Measurements from ENCODE around the gene CATSPER4. TPM values are rescaled to one million over a fixed set of nuclear protein-coding genes. Genes with fewer than 3 reads are reported as not detected.

The CATSPER4 gene
- total RNA-seq, 1 experiment from 2014 or later, result 0.20 TPM

- no peak overlapping the region for H3K4me3 Mint-ChIP-seq (ENCODE audit: unreplicated experiment)
- POLR2A ChIA-PET, result no interaction called here
Measured at GRCh38 chr1:26159743-26160039, 30.7 kb upstream of the CATSPER4 start.

DNA sequence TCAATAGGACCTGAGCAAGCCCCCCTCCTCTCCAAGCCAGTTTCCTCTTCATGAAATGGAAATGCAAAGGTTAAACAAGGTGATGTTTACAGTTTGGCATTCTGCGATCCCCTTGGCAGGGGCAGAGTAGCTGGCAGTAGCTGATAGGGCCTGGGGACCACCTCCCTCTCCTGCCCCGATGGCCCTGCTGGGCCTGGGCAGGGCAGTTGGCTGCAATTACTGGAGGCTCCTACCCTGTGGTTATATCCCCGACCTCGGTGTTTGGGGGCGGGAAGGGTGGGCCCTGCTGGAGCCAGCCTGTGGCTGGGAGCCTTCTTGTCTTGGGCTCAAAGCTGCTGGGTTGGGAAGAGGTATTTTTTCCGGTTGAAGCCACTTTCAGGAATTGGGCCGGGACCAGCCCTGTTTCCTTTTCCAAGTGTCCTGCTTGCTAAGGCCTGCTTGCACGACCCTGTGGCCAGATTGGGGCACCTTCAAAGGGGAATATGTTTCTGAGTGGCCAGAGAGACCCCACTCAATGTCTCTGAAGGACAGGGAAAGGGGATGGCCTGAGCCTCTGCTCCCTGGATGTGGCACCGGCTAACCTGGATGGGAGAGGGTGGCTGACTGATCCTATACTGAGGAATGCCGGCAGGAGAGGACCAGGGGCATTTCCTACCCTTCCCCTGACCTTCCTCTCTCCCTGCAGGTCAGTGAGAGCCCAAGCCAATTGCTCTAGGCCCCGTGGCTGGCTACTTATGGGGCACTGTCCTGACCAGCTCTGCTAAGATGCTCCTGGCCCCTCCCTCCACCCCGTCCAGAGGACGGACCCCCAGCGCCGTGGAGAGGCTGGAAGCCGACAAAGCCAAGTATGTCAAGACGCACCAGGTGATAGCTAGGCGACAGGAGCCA, 29.6 kb upstream of the CATSPER4 start:
- no peaks in the 10 kb centered on the region for H3K36me3 ChIP-seq (ENCODE audit: control insufficient read depth, insufficient read depth, low read length)
- Mint-ChIP-seq H3K4me1 (ENCODE audit: low read depth, unreplicated experiment) (peaks cover 14% of the 10 kb centered on the region), H3K36me3 (ENCODE audit: insufficient read depth, unreplicated experiment) (no peaks in the 10 kb centered on the region), H3K27ac (ENCODE audit: unreplicated experiment) (no peak overlapping the region), H3K27me3 (ENCODE audit: insufficient read depth, unreplicated experiment) (no peaks in the 10 kb centered on the region), H3K4me3 (ENCODE audit: unreplicated experiment) (peak overlapping the region; percentile 72), H3K9me3 (ENCODE audit: unreplicated experiment) (no peaks in the 10 kb centered on the region)
- no peaks in the 10 kb centered on the region for H3K9me3 ChIP-seq
- H3K27me3 ChIP-seq (replicated peaks; ENCODE audit: control insufficient read depth, insufficient read depth, low read length), result no peaks in the 10 kb centered on the region
- no TSS peak for BruUV-seq (replicated peaks)
- no peak for DNase-seq
- H3K4me1 ChIP-seq, result peaks cover 29% of the 10 kb centered on the region
- ChIA-PET CTCF (interaction anchor here (1.2 to 2.1 kb wide), 2 partner anchors 16 to 124 kb away, joined by 5 to 13 read pairs; no protein-coding TSS in a partner anchor), POLR2A (interaction anchor here (0.6 kb wide), 1 partner anchor 186 kb away, joined by 5 read pairs; no protein-coding TSS in a partner anchor)
- no peak for TF ChIP-seq CTCF (IDR thresholded peaks at IDR 0.05; ENCODE audit: insufficient read depth in 1 of 2, low read depth in 1 of 2, low read length in 1 of 2, severe bottlenecking in 1 of 2, unreplicated experiment in 1 of 2)
- intact Hi-C loops (cut with micrococcal nuclease; ENCODE audit: unreplicated experiment), result loop anchor here (1.0 to 5.0 kb wide), 2 partner anchors 15 to 123 kb away; no protein-coding TSS in a partner anchor
- H3K4me3 ChIP-seq (ENCODE audit: low read depth, low read length), result peak overlapping the region; percentile 53

More at GRCh38 chr1:26159743-26160039, 30.7 kb upstream of the CATSPER4 start:
- no peak for TF ChIP-seq CTCF (IDR thresholded peaks at IDR 0.05; ENCODE audit: insufficient read depth in 1 of 2, low read depth in 1 of 2, low read length in 1 of 2, severe bottlenecking in 1 of 2, unreplicated experiment in 1 of 2)
- Mint-ChIP-seq H3K27me3 (ENCODE audit: insufficient read depth, unreplicated experiment) (no peaks in the 10 kb centered on the region), H3K9me3 (ENCODE audit: unreplicated experiment) (no peaks in the 10 kb centered on the region), H3K36me3 (ENCODE audit: insufficient read depth, unreplicated experiment) (no peaks in the 10 kb centered on the region), H3K4me1 (ENCODE audit: low read depth, unreplicated experiment) (peaks cover 10% of the 10 kb centered on the region), H3K27ac (ENCODE audit: unreplicated experiment) (no peak overlapping the region)
- no TSS peak for BruUV-seq (replicated peaks)
- no peak for DNase-seq
- intact Hi-C loops (cut with micrococcal nuclease; ENCODE audit: unreplicated experiment), result loop anchor here (5.0 kb wide), 1 partner anchor 122 kb away; no protein-coding TSS in a partner anchor
- H3K27me3 ChIP-seq (replicated peaks; ENCODE audit: control insufficient read depth, insufficient read depth, low read length), result no peaks in the 10 kb centered on the region
- H3K4me3 ChIP-seq (ENCODE audit: low read depth, low read length), result no peak overlapping the region
- H3K4me1 ChIP-seq, result peaks cover 29% of the 10 kb centered on the region
- H3K9me3 ChIP-seq, result no peaks in the 10 kb centered on the region
- CTCF ChIA-PET, result interaction anchor here (1.6 kb wide), 1 partner anchor 10 kb away, joined by 5 read pairs; the partner anchor contains the start of gene ZNF593
- no peaks in the 10 kb centered on the region for H3K36me3 ChIP-seq (ENCODE audit: control insufficient read depth, insufficient read depth, low read length)

DNA sequence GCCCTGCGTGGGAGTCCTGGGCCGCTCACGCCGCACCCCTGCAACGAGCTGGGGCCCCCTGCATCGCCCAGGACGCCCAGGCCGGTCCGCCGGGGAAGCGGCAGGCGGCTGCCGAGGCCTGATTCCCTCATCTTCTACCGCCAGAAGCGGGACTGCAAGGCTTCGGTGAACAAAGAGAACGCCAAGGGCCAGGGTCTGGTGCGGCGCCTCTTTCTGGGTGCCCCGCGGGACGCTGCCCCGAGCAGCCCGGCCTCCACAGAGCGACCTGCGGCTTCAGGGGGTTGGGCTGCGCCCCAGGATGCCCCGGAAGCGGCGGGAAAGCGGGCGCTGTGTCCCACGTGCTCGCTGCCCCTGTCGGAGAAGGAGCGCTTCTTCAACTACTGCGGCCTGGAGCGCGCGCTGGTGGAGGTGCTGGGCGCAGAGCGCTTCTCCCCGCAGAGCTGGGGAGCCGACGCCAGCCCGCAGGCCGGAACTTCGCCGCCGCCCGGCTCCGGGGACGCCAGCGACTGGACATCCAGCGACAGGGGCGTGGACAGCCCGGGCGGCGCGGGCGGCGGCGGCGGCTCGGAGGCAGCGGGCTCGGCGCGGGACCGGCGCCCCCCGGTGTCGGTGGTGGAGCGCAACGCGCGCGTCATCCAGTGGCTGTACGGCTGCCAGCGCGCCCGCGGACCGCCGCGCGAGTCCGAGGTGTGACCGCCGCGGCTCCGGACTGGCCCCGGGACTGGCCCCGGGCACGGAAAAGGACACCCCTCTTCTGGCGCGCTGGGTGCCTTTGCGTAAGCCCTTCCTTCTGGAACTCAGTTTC, 28.8 kb upstream of the CATSPER4 start:
- H3K4me3 ChIP-seq (ENCODE audit: low read depth, low read length), result peak overlapping the region; percentile 53
- intact Hi-C loops (cut with micrococcal nuclease; ENCODE audit: unreplicated experiment), result loop anchor here (1.0 to 5.0 kb wide), 2 partner anchors 16 to 124 kb away; no protein-coding TSS in a partner anchor
- H3K9me3 Mint-ChIP-seq (ENCODE audit: unreplicated experiment), result no peaks in the 10 kb centered on the region
- no peaks in the 10 kb centered on the region for H3K27me3 ChIP-seq (replicated peaks; ENCODE audit: control insufficient read depth, insufficient read depth, low read length)
- peak in 1 of 2 experiments; percentile 18 for TF ChIP-seq CTCF (IDR thresholded peaks at IDR 0.05; ENCODE audit: insufficient read depth in 1 of 2, low read depth in 1 of 2, low read length in 1 of 2, severe bottlenecking in 1 of 2, unreplicated experiment in 1 of 2)
- BruUV-seq (replicated peaks), result TSS peak; percentile 29
- no peaks in the 10 kb centered on the region for H3K27me3 Mint-ChIP-seq (ENCODE audit: insufficient read depth, unreplicated experiment)
- peak; percentile 59 to 80 for DNase-seq
- peak overlapping the region; percentile 72 for H3K4me3 Mint-ChIP-seq (ENCODE audit: unreplicated experiment)
- H3K4me1 Mint-ChIP-seq (ENCODE audit: low read depth, unreplicated experiment), result peaks cover 14% of the 10 kb centered on the region
- POLR2A ChIA-PET, result interaction anchor here (0.6 kb wide), 1 partner anchor 185 kb away, joined by 5 read pairs; no protein-coding TSS in a partner anchor
- H3K4me1 ChIP-seq, result peaks cover 29% of the 10 kb centered on the region
- no peaks in the 10 kb centered on the region for H3K36me3 ChIP-seq (ENCODE audit: control insufficient read depth, insufficient read depth, low read length)
- no peaks in the 10 kb centered on the region for H3K36me3 Mint-ChIP-seq (ENCODE audit: insufficient read depth, unreplicated experiment)
- H3K27ac Mint-ChIP-seq (ENCODE audit: unreplicated experiment), result no peak overlapping the region
- CTCF ChIA-PET, result interaction anchor here (1.2 to 2.1 kb wide), 2 partner anchors 17 to 125 kb away, joined by 5 to 13 read pairs; no protein-coding TSS in a partner anchor
- H3K9me3 ChIP-seq, result no peaks in the 10 kb centered on the region

Data from Caco-2 (cell line).